Esophagus (tissue), 2 donors: ENCODE data around the gene MPRIP. TPM values are rescaled to one million over a fixed set of nuclear protein-coding genes. Genes with fewer than 3 reads are reported as not detected.
"Not testable (repeated sequence)": the region's sequence is repeated elsewhere in the genome, so short reads cannot be mapped to it uniquely, and the experiment has no call there.

ENCODE experiments used
- H3K27ac ChIP-seq, 2 donors: one replicate each; pipeline ENCODE4 v1.5.1; 2013; ENCODE audit warnings: low read depth in 2 of 2, mild to moderate bottlenecking in 2 of 2, inconsistent platforms in 1 of 2, low read length in 1 of 2, moderate library complexity in 1 of 2
- H3K27me3 ChIP-seq, 2 donors: one replicate each; pipeline ENCODE4 v1.6.1; 2013; ENCODE audit warnings: low read length in 2 of 2, control low read depth in 1 of 2, mild to moderate bottlenecking in 1 of 2; ENCODE audit not compliant: insufficient read depth in 2 of 2, control insufficient read depth in 1 of 2
- H3K36me3 ChIP-seq, 2 donors: one replicate each; pipeline ENCODE4 v1.6.1; 2013; ENCODE audit warnings: low read length in 1 of 2; ENCODE audit not compliant: control insufficient read depth in 2 of 2, insufficient read depth in 2 of 2
- H3K4me1 ChIP-seq, 2 donors: one replicate each; pipeline ENCODE4 v1.6.1; 2013; ENCODE audit warnings: low read length in 1 of 2; ENCODE audit not compliant: control insufficient read depth in 2 of 2, insufficient read depth in 2 of 2
- H3K4me3 ChIP-seq, 2 donors: one replicate each; pipeline ENCODE4 v1.5.1; 2013; ENCODE audit warnings: low read length in 2 of 2, mild to moderate bottlenecking in 2 of 2, low read depth in 1 of 2, moderate library complexity in 1 of 2
- H3K9me3 ChIP-seq, 2 donors: one replicate each; pipeline ENCODE4 v1.6.1; 2013; ENCODE audit warnings: mild to moderate bottlenecking in 2 of 2, low read depth in 1 of 2, low read length in 1 of 2, moderate library complexity in 1 of 2; ENCODE audit not compliant: control insufficient read depth in 2 of 2, insufficient read depth in 1 of 2
- WGBS, 2 donors: extraction: QIAGEN DNeasy Blood & Tissue Kit; methylation state at CpG; one replicate each; pipeline ENCODE4 v1.1.7; 2013; 5-methylcytosine and 5-hydroxymethylcytosine counted together
- polyA plus RNA-seq, 2 donors: library from polyadenylated mRNA; stranded (reverse); fragments of 200-250 nt; gene quantifications; one replicate each; pipeline ENCODE4 v1.2.3, GENCODE V29; 2013
- donor health status: healthy with polysubstance abuse.
- donor health status: Bipolar disorder and iron deficiency.

MPRIP gene
- polyA plus RNA-seq, 2 donors: 122 to 226 TPM

DNA sequence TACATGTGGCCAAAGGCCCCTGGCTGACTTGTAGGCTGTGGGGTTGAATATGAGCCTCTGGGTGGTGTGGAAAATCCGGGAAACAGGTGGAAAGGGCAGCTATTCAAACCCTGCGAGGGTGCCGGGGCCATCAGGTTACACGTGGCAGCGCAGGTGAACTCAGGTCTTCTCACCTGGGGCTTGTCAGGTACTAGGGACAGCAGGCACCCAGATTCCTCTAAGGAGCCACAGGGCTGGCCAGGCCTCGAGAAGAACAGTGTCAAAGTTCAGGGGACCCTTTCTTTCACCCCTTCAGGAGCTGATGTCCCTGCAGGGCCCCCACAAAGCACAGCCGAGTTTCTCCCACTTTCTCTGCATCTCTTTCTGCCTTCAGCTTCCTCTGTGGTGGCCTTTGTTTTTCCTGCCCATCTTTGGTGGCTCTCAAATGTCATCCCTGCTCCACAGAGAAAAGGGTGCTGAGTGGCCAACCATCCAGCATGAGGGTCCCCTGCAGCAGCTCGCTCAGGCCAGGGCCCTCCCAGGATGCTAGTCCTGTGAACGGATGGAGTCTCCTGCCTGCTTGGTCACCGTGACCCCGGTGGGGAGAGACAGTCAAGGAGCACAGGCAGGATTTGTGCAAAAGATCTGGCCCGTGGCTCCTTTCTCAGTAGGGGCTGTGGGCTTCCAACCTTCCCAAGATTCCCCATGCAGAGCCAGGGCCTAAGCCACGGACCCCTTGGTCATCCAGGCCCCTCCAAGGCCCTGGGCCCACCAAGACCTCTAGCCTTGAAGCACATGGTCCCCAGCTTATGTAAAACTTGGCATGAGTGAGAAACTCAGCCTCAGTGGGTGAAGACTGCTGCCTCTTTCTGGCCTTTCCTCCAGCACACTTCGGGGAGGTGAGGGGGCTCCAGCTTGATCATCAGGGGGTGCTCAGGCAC is 28.2 kb upstream of the MPRIP start:
- WGBS, 2 donors: 84 to 90% methylated on average over 12 to 14 of the region's 14 CpGs
- not testable (repeated sequence) for H3K36me3 ChIP-seq, H3K9me3 ChIP-seq, H3K27me3 ChIP-seq, H3K27ac ChIP-seq, H3K4me3 ChIP-seq
- peaks cover 3 to 19% of the 10 kb centered on the region in 2 donors for H3K4me1 ChIP-seq

DNA sequence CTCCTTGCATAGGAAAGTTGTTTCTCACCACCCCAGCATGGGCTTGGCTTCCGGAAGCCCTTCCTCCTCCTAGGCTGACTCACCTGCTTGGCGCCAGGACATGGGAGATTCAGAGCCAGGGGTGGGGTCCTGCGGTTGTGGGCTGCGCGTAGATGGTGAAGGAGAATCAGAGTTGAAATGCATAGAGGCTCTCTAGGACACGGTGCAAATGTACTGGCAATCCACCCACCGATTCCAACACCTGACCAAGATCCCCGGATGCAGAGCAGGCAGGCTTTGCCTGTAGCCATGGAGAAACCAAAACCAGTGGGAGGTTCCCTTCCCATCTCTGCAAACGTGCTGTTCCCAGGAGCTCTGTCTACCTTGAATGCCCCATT is 27.5 kb upstream of the MPRIP start:
- H3K27ac ChIP-seq, H3K4me3 ChIP-seq, H3K27me3 ChIP-seq, H3K9me3 ChIP-seq, H3K36me3 ChIP-seq: not testable (repeated sequence)
- H3K4me1 ChIP-seq: peaks cover 3 to 23% of the 10 kb centered on the region in 2 donors
- WGBS, 2 donors: 51 to 70% methylated on average over 9 of the region's 9 CpGs

DNA sequence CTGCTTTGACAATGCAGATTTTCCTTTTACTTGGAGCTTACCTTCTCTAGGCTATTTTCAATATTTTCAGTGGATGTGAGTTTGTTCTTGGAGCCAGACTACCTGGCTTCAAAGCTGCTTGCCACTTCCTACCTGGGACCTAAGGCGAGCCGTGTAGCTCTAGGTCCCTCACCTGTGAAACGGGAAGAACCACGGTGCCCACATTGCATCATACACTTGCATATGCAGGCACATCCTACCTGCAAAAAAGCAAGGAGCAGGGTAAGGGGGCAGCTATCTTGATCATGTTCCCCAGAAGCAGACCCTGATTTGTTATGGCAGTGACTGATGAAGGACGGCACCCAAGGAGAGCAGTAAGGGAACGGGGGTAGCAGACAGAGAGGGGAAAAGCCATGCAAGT is 27.0 kb upstream of the MPRIP start:
- H3K4me3 ChIP-seq: no peak overlapping the region
- 72 to 87% methylated on average over 6 of the region's 6 CpGs for WGBS, 2 donors
- H3K4me1 ChIP-seq: peaks cover 3 to 23% of the 10 kb centered on the region in 2 donors
- no peaks in the 10 kb centered on the region for H3K36me3 ChIP-seq
- no peaks in the 10 kb centered on the region for H3K9me3 ChIP-seq
- H3K27me3 ChIP-seq: no peaks in the 10 kb centered on the region
- H3K27ac ChIP-seq: peak overlapping the region in 1 of 2 donors; percentile 3

DNA sequence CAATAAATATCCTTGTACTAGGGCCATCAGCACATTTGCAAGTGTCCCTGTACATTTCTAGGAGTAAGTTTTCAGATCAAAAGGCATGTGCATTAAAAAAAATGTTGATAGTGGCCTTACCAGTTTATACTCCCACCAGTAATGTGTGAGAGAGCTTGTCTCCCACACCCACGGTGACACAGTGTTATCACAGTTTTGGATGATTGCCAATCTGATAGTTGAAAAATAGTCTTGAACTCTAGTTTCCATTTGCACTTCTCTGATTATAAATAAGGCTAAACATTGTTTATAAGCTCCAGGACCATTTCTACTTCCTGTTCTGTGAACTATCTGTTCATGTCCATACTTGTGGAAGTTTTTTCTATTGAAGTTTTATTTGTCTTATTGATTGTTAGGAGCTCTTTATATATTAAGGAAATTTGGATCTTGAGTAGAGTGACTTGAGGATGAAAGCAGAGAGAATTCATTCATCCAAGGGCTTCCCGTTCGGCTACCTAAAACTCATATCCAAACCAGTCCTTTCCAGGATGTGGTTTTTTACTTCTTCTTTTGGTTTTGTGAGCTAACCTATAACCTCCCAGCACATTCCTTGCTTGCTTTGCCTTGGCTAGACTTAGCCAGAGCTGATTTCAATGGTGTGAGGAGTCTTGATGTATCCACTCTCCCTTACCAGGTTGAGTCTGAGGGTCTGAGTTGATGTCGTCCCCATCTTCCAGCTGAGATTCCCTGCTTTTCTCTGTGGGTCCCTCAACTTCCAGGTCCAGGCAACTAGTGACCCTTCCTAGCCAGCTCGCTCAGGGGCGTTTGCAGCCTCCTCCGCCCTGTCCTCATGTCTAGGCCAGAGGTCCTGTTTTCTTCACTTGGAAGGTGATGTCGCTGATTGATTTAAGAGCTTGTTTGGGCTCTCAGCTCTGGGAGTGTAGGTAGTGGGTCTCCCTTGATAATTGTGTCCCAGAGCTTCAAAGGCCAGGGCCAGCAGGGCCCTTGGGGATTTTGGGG is 25.8 kb upstream of the MPRIP start:
- 81 to 82% methylated on average over 8 of the region's 8 CpGs for WGBS, 2 donors
- H3K4me1 ChIP-seq: peaks cover 3 to 23% of the 10 kb centered on the region in 2 donors
- not testable (repeated sequence) for H3K27ac ChIP-seq

DNA sequence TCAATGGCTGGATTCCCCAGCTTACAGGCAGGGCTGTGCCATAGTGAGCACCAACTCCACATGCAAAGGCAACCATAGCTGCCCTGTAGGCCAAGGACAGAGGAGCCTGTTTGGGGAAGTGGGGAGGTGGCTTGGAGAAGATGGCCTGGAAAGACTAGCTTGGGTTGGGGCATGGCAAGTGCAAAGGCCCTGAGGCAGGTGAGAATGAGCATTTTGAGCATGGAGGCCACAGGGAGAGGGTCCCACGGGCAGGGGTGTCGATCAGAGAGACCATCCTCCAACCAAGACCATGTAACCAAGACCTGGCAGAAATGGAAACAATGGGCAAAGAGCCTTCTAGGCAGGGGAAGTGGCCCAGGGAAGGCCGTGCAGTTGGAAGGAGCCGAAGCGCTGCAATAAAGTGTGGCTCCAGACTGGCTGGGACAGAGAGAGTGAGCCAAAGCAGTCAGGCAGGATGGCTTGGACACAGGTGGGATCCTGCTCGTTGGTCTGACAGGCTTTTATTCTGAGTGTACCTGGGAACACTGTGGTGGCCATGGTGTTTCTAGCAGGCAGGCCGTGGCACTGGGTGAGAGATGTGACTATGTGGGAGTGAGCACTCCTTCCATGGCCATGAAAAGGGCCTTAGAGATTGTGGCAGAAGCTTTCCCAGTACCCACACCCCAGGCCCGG is 24.8 kb upstream of the MPRIP start:
- peaks cover 3 to 23% of the 10 kb centered on the region in 2 donors for H3K4me1 ChIP-seq

More for the DNA sequence above, 25.8 kb upstream of the MPRIP start:
- H3K27me3 ChIP-seq, H3K9me3 ChIP-seq, H3K4me3 ChIP-seq, H3K36me3 ChIP-seq: not testable (repeated sequence)

DNA sequence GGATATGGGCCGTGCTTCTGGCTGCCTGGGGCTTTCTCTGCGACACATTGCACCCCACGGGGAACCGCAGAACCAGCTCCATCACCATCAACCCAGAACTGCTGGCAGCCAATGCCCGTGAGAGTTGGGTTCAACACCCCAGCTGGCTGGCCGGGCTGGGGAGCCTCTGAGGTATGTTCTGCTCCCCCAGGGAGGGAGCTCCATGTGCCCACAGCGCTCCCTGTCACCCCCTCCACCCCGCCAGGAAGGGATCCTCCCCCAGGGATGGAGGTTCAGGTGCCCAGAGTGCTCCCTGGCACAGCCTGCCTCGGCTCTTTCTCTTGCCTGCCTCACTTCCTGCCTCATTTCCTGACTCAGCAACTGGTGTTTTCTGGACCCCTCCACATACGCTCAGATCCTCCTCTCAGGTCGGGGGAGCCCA is 24.2 kb upstream of the MPRIP start:
- Histone ChIP-seq H3K36me3 (no peaks in the 10 kb centered on the region), H3K27ac (peak overlapping the region in 1 of 2 donors; percentile 39), H3K27me3 (no peaks in the 10 kb centered on the region), H3K9me3 (no peaks in the 10 kb centered on the region), H3K4me3 (no peak overlapping the region), H3K4me1 (peaks cover 3 to 23% of the 10 kb centered on the region in 2 donors)
- WGBS, 2 donors: 83 to 86% methylated on average over 10 to 11 of the region's 11 CpGs

More for the DNA sequence above, 24.8 kb upstream of the MPRIP start:
- Histone ChIP-seq H3K27me3 (no peaks in the 10 kb centered on the region), H3K36me3 (no peaks in the 10 kb centered on the region), H3K4me3 (no peak overlapping the region), H3K27ac (no peak overlapping the region), H3K9me3 (no peaks in the 10 kb centered on the region)
- 93 to 94% methylated on average over 8 of the region's 8 CpGs for WGBS, 2 donors

DNA sequence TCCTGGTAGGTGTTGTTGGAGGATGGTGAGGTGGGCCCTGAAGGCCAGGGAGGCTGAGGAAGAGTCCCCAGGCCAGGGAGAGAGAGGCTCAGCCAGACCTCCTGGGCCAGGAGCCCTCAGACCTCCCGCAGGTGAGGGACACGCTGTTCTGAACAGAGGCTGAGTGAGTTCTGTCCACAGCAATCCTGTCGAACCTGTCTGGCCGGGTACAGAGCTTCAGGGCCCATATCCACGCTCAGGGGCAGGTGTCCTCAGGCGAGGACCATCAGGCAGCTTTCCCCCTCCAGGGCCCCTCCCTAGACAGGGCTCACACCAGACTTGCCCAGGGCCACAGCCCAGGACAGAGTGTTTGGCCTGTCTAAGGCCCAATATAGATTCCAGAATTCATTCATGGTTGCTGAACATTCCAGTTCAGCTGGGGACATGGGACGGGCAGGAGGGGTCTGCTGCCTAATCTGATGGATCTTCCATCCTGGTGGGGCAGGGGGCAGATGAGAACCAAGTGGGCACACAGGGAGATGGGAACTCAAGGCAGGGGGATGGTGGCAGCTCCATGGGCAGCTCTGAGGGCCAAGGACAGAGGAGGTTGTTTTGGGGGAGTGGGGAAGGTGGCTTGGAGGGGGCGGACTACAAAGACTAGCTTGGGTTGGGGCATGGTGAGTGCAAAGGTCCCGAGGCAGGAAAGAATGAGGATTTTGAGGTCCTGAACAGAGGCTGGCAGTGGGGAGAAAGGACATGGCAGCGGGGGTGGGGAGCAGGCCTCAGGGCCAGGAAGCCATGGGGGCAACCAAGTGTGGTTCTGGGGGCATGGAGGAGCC is 23.4 kb upstream of the MPRIP start:
- no peak overlapping the region for H3K4me3 ChIP-seq
- 59 to 71% methylated on average over 10 of the region's 10 CpGs for WGBS, 2 donors
- H3K36me3 ChIP-seq: no peaks in the 10 kb centered on the region
- H3K9me3 ChIP-seq: no peaks in the 10 kb centered on the region
- peak overlapping the region; percentile 39 to 69 for H3K27ac ChIP-seq
- no peaks in the 10 kb centered on the region for H3K27me3 ChIP-seq
- H3K4me1 ChIP-seq: peaks cover 3 to 23% of the 10 kb centered on the region in 2 donors

DNA sequence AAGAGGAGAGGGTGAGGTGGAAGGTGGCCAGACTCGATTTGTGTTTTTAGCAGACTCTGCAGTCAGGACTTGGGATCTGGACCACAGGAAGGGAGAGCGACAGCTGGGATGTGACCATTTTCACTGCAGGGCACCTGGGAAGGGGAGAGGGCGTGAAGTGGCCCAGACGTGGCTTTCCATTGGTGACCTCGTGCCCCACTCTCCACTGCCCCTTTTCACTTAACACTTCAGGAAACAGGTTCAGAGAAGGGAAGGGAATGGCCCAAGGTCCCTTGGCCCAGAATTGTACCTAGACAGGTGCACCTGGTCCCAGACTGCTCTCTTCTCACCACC is 22.9 kb upstream of the MPRIP start:
- WGBS, 2 donors: 86 to 90% methylated on average over 5 of the region's 5 CpGs
- no peaks in the 10 kb centered on the region for H3K36me3 ChIP-seq
- peaks cover 3 to 20% of the 10 kb centered on the region in 2 donors for H3K4me1 ChIP-seq
- no peaks in the 10 kb centered on the region for H3K9me3 ChIP-seq
- no peak overlapping the region for H3K4me3 ChIP-seq
- peak overlapping the region in 1 of 2 donors; percentile 79 for H3K27ac ChIP-seq
- no peaks in the 10 kb centered on the region for H3K27me3 ChIP-seq
